CD4-positive, alpha-beta T cell (primary cell): ENCODE data around the gene TNS4. TPM values are rescaled to one million over a fixed set of nuclear protein-coding genes. Genes with fewer than 3 reads are reported as not detected.
A peak's percentile ranks its signal among the peaks of the same experiment; 100 is the strongest.

Experiments used
- ATAC-seq: fragments of 200-7000 bp; cut with Tn5 transposase; one replicate; pipeline ENCODE4 v1.10.0; 2022; ENCODE audit warnings: mild to moderate bottlenecking; ENCODE audit not compliant: poor library complexity
- CTCF ChIA-PET: fragments of 350-600 bp; sonication (Branson Sonifier 250); formaldehyde crosslinking; loops from one replicate; lab custom pipeline; 2021; ENCODE audit warnings: antibody characterized with exemption, inconsistent platforms; lab: Charles Lee
- POLR2A ChIA-PET: fragments of 350-600 bp; sonication (Branson Sonifier 250); formaldehyde crosslinking; loops from one replicate; lab custom pipeline; 2021; ENCODE audit warnings: antibody characterized with exemption, inconsistent platforms; lab: Charles Lee
- DNase-seq, 14 experiments: peaks; one replicate each; pipeline ENCODE4 v3.0.0-alpha.2; 2013 to 2020; ENCODE audit warnings: mixed read lengths in 2 of 14
- H3K27ac ChIP-seq, 2 donors: one replicate each; pipeline versions ENCODE4 v1.5.1 to v1.7.0; 2013; ENCODE audit warnings: low read length in 2 of 2, low read depth in 1 of 2, mild to moderate bottlenecking in 1 of 2
- H3K27me3 ChIP-seq, 2 experiments: 1 replicate in 1 of 2; 2 replicates in 1 of 2; pipeline versions ENCODE4 v1.6.1 to v1.7.0; 2013; ENCODE audit warnings: low read length in 2 of 2, control low read depth in 1 of 2, mild to moderate bottlenecking in 1 of 2, moderate library complexity in 1 of 2; ENCODE audit not compliant: insufficient read depth in 2 of 2, control insufficient read depth in 1 of 2
- H3K36me3 ChIP-seq: one replicate; pipeline ENCODE4 v1.6.1; 2013; ENCODE audit warnings: low read length, control low read depth; ENCODE audit not compliant: insufficient read depth
- H3K4me1 ChIP-seq: one replicate; pipeline ENCODE4 v1.6.1; 2013; ENCODE audit warnings: low read length, control low read depth; ENCODE audit not compliant: insufficient read depth
- H3K4me3 ChIP-seq: one replicate; pipeline ENCODE4 v1.5.1; 2013; ENCODE audit warnings: mild to moderate bottlenecking, low read length, moderate library complexity
- H3K9me3 ChIP-seq, 2 experiments: 1 replicate in 1 of 2; 2 replicates in 1 of 2; pipeline versions ENCODE4 v1.6.1 to v1.7.0; 2013; ENCODE audit warnings: low read length in 2 of 2, mild to moderate bottlenecking in 2 of 2, control low read depth in 1 of 2, moderate library complexity in 1 of 2; ENCODE audit not compliant: control insufficient read depth in 1 of 2, insufficient read depth in 1 of 2
- H3K27ac Mint-ChIP-seq: one replicate; pipeline ENCODE4 v1.8.0; 2020; ENCODE audit warnings: mixed read lengths
- H3K27me3 Mint-ChIP-seq: one replicate; pipeline ENCODE4 v1.8.0; 2021; ENCODE audit warnings: mixed read lengths
- H3K36me3 Mint-ChIP-seq: one replicate; pipeline ENCODE4 v1.8.0; 2021; ENCODE audit warnings: low read depth, mixed read lengths
- H3K4me1 Mint-ChIP-seq: one replicate; pipeline ENCODE4 v1.8.0; 2021; ENCODE audit warnings: low read depth, mixed read lengths
- H3K4me3 Mint-ChIP-seq: one replicate; pipeline ENCODE4 v1.8.0; 2020; ENCODE audit warnings: mild to moderate bottlenecking, mixed read lengths
- H3K9me3 Mint-ChIP-seq: one replicate; pipeline ENCODE4 v1.8.0; 2020; ENCODE audit warnings: mixed read lengths
- intact Hi-C, 2 experiments: fragments of 100-400 bp; cut with DNase I in 1 of 2; cut with micrococcal nuclease in 1 of 2; formaldehyde crosslinking; loops; one replicate each; pipeline versions ENCODE4 v1.15.1 to v1.9.0; 2023 to 2025; cut with DNase I, micrococcal nuclease
- total RNA-seq, 174 experiments: library from RNA in 2 of 174; stranded (reverse) in 2 of 174; gene quantifications; one replicate each; pipeline ENCODE4 v1.2.3 and lab custom pipeline; 2021 to 2026
- TF ChIP-seq, protein P1 (sequence below): fragments of 200-600 bp; IDR thresholded peaks from one replicate; pipeline ENCODE4 v1.8.0; 2022; ENCODE audit warnings: antibody characterized with exemption, mild to moderate bottlenecking

The TNS4 gene
- total RNA-seq, 2 experiments from 2014 or later: 3.0 to 4.2 TPM

DNA sequence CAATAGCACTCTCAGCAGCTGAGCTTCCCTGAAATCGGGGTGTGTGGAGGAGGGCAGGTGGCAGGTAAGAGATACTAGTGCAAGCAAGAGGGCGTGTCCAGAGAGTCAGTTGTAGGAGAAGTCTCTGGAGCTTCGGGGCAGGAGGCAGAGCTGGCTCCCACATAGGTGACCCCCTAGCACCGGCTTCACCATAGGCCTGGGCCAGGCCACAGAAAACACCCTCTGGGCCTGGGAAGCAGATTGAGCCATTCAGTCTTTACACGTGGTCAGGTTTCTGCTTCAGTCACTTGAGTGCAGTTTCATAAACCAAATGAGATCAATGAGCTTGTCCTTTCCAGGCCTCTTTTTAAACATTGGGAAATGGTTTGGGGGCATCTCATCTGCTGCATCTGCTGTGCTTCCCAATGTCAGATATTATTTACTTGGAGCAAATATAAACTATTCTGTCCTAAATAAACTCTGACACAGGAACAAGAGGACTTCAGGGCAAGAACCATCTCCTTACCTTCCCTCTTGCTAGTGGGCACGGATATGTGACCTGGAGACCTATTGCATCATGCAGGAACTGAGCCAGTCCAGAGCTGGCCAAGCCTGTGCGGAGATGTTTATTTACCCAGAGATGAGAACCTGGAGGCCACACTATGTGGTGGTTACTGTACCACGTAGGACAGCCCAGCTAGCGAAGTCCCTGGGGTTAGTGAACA lies 47.7 kb upstream of the TNS4 start:
- Mint-ChIP-seq H3K36me3 (peaks cover 38% of the 10 kb centered on the region), H3K27me3 (no peaks in the 10 kb centered on the region), H3K9me3 (no peaks in the 10 kb centered on the region), H3K4me1 (peaks cover 90% of the 10 kb centered on the region), H3K27ac (peak overlapping the region; percentile 92), H3K4me3 (peak overlapping the region; percentile 49)
- TF ChIP-seq, protein P1, sequence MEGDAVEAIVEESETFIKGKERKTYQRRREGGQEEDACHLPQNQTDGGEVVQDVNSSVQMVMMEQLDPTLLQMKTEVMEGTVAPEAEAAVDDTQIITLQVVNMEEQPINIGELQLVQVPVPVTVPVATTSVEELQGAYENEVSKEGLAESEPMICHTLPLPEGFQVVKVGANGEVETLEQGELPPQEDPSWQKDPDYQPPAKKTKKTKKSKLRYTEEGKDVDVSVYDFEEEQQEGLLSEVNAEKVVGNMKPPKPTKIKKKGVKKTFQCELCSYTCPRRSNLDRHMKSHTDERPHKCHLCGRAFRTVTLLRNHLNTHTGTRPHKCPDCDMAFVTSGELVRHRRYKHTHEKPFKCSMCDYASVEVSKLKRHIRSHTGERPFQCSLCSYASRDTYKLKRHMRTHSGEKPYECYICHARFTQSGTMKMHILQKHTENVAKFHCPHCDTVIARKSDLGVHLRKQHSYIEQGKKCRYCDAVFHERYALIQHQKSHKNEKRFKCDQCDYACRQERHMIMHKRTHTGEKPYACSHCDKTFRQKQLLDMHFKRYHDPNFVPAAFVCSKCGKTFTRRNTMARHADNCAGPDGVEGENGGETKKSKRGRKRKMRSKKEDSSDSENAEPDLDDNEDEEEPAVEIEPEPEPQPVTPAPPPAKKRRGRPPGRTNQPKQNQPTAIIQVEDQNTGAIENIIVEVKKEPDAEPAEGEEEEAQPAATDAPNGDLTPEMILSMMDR: no peak
- ChIA-PET CTCF (interaction anchor here (1.0 to 3.8 kb wide), 6 partner anchors 11 to 186 kb away, joined by 3 to 22 read pairs (median 7); no protein-coding TSS in a partner anchor), POLR2A (interaction anchor here (0.6 to 33.8 kb wide), 20 partner anchors 12 to 1130 kb away, joined by 3 to 1290 read pairs (median 4); partner anchors contain the start of genes CCR7, SMARCE1 and TOP2A)
- Histone ChIP-seq H3K4me1 (peaks cover 93% of the 10 kb centered on the region), H3K27ac (peak overlapping the region in 1 of 2 donors; percentile 42), H3K4me3 (no peak overlapping the region), H3K9me3 (no peaks in the 10 kb centered on the region), H3K36me3 (peaks cover 29% of the 10 kb centered on the region), H3K27me3 (no peaks in the 10 kb centered on the region)
- ATAC-seq (no peak), DNase-seq (peak in 1 of 14 experiments; percentile 33)
- intact Hi-C loops: loop anchor here in 1 of 2 experiments (10.0 kb wide), 1 partner anchor 1116 kb away; no protein-coding TSS in a partner anchor

DNA sequence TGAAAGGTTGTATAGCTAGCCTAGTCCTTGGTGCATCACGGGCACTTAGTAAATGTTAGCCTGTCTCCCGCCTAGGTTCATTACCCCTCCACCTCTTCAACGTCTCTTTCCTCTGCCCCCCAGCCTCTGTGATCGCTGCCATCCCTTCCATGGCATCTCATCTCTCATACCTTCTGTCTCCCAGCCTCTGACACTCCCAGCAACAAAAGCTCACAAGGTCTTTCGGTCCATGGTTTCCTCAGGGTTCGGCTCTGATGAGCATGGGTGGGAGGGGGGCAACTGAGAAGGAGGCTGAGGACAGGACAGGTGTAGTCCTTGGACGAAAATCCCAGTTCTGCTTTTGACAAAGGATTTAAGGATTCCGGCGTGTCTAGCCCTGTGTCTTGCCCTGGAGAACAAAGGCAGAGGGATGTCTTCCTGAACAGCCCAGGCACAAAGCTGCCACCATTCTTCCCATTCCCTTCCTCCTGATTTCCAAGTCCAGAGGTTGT lies 47.1 kb upstream of the TNS4 start:
- no peaks in the 10 kb centered on the region for H3K27me3 Mint-ChIP-seq
- peaks cover 32% of the 10 kb centered on the region for H3K36me3 Mint-ChIP-seq
- intact Hi-C loops: loop anchor here in 1 of 2 experiments (10.0 kb wide), 1 partner anchor 1116 kb away; no protein-coding TSS in a partner anchor
- ChIA-PET POLR2A (interaction anchor here (0.6 to 33.8 kb wide), 18 partner anchors 12 to 1130 kb away, joined by 3 to 1290 read pairs (median 4); partner anchors contain the start of genes CCR7, SMARCE1 and TOP2A), CTCF (interaction anchor here (1.0 to 3.8 kb wide), 9 partner anchors 12 to 186 kb away, joined by 3 to 22 read pairs (median 5); no protein-coding TSS in a partner anchor)
- peaks cover 84% of the 10 kb centered on the region for H3K4me1 Mint-ChIP-seq
- ATAC-seq: no peak
- DNase-seq: peak in 2 of 14 experiments; percentile 21 to 36
- Histone ChIP-seq H3K27me3 (no peaks in the 10 kb centered on the region), H3K27ac (peak overlapping the region in 1 of 2 donors; percentile 42), H3K9me3 (no peaks in the 10 kb centered on the region), H3K4me3 (no peak overlapping the region), H3K36me3 (peaks cover 23% of the 10 kb centered on the region), H3K4me1 (peaks cover 93% of the 10 kb centered on the region)
- peak overlapping the region; percentile 92 for H3K27ac Mint-ChIP-seq
- TF ChIP-seq, protein P1: no peak
- no peaks in the 10 kb centered on the region for H3K9me3 Mint-ChIP-seq
- peak overlapping the region; percentile 1 for H3K4me3 Mint-ChIP-seq

DNA sequence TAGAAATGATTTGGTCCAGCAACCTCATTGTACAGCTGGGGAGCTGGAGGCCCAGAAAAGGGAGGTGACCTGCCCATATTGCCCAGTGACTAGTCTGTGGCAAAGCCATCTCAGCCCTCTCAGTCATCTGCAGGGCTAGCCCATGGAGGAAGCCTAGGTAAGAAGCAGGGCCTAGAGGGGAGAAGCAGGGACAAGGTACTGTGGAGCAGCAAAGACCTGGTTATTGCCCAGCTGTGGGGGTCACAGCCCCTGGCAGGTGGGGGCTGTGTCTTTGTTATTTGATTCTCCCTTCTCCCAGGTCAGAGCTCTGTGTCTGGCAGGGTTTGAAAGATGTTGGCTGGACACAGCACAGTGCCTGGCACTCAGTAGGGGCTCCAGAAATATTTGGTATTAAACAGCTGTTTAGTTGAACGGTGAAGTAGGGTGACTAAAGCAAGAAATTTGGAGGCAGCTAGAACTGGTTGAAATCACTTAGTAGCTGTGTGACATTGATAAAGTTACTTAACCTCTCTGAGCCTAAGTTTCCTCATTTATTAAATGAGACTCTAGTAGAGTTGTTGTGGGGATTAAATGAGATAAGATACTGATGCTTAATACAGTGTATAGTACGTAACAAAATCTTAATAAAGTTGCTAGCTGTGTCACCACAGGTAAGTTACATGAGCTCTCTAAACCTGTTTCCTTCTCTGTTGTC lies 46.5 kb upstream of the TNS4 start:
- H3K27me3 ChIP-seq: no peaks in the 10 kb centered on the region
- ATAC-seq (no peak), DNase-seq (no peak)
- Mint-ChIP-seq H3K27ac (peak overlapping the region; percentile 92), H3K4me1 (peaks cover 83% of the 10 kb centered on the region), H3K27me3 (no peaks in the 10 kb centered on the region), H3K36me3 (peaks cover 26% of the 10 kb centered on the region), H3K4me3 (peak overlapping the region; percentile 67), H3K9me3 (no peaks in the 10 kb centered on the region)
- intact Hi-C loops: loop anchor here in 1 of 2 experiments (10.0 kb wide), 1 partner anchor 1117 kb away; no protein-coding TSS in a partner anchor
- TF ChIP-seq, protein P1: no peak
- peaks cover 17% of the 10 kb centered on the region for H3K36me3 ChIP-seq
- CTCF ChIA-PET: interaction anchor here (1.0 to 3.8 kb wide), 10 partner anchors 12 to 1115 kb away, joined by 3 to 22 read pairs (median 4); no protein-coding TSS in a partner anchor
- H3K4me1 ChIP-seq: peaks cover 93% of the 10 kb centered on the region
- peak overlapping the region; percentile 27 to 34 for H3K27ac ChIP-seq
- POLR2A ChIA-PET: interaction anchor here (0.5 to 33.8 kb wide), 23 partner anchors 11 to 1753 kb away, joined by 3 to 1290 read pairs (median 4); partner anchors contain the start of genes CCR7, SMARCE1 and TOP2A
- H3K4me3 ChIP-seq: no peak overlapping the region
- H3K9me3 ChIP-seq: no peaks in the 10 kb centered on the region
